GM12801 (cell line): ENCODE measurements around the gene ATP11A.

Experiments
- CTCF ChIP-seq: IDR thresholded peaks from one replicate; pipeline ENCODE4 v1.5.1; 2011; ENCODE audit warnings: control low read depth; ENCODE audit not compliant: insufficient read length; ENCODE audit errors: extremely low read depth

ATP11A gene

GRCh38 chr13:112684071-112684845, 5.6 kb upstream of the ATP11A start:
- TF ChIP-seq CTCF, result no peak

GRCh38 chr13:112685896-112686295, 3.9 kb upstream of the ATP11A start:
- TF ChIP-seq CTCF, result no peak

- no peak for TF ChIP-seq CTCF
Measured at GRCh38 chr13:112686364-112686763, 3.5 kb upstream of the ATP11A start.

GRCh38 chr13:112686987-112687386, 2.9 kb upstream of the ATP11A start:
- no peak for TF ChIP-seq CTCF

GRCh38 chr13:112687836-112688559, 1.8 kb upstream of the ATP11A start:
- TF ChIP-seq CTCF, result no peak

GRCh38 chr13:112688560-112689302, 1.1 kb upstream of the ATP11A start:
- TF ChIP-seq CTCF, result no peak

GRCh38 chr13:112690283-112690929, 568 bp downstream of the ATP11A start:
- TF ChIP-seq CTCF, result no peak
